T-helper 2 cell treated with Interferon-gamma antibody and Interleukin-4, amounts not matched to agents 5 μg/mL and 100 μg/mL, for 36 hours (primary cell): Measurements from ENCODE around the gene FAM90A26.
"Not testable (repeated sequence)": the region's sequence is repeated elsewhere in the genome, so short reads cannot be mapped to it uniquely, and the experiment has no call there.

Source experiments
- DNase-seq: peaks from one replicate; pipeline ENCODE4 v3.0.0; 2021; ENCODE audit warnings: low spot score
- H3K27ac Mint-ChIP-seq: one replicate; pipeline ENCODE4 v1.8.0; 2021; ENCODE audit warnings: mild to moderate bottlenecking, mixed read lengths
- H3K27me3 Mint-ChIP-seq: one replicate; pipeline ENCODE4 v1.8.0; 2021; ENCODE audit warnings: low read depth, mixed read lengths
- H3K36me3 Mint-ChIP-seq: one replicate; pipeline ENCODE4 v1.8.0; 2021; ENCODE audit warnings: low read depth, mixed read lengths
- H3K4me1 Mint-ChIP-seq: one replicate; pipeline ENCODE4 v1.8.0; 2021; ENCODE audit warnings: low read depth, mixed read lengths
- H3K4me3 Mint-ChIP-seq: one replicate; pipeline ENCODE4 v1.8.0; 2022; ENCODE audit warnings: mild to moderate bottlenecking, moderate library complexity, mixed read lengths
- H3K9me3 Mint-ChIP-seq: one replicate; pipeline ENCODE4 v1.8.0; 2021; ENCODE audit warnings: mixed read lengths

Gene FAM90A26, protein sequence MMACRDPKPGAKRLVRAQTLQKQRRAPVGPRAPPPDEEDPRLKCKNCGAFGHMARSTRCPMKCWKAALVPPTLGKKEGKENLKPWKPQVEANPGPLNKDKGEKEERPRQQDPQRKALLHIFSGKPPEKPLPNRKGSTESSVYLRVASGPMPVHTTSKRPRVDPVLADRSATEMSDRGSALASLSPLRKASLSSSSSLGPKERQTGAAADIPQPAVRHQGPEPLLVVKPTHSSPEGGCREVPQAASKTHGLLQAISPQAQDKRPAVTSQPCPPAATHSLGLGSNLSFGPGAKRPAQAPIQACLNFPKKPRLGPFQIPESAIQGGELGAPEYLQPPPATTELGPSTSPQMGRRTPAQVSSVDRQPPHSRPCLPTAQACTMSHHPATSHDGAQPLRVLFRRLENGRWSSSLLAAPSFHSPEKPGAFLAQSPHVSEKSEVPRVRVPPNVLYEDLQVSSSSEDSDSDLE

DNA sequence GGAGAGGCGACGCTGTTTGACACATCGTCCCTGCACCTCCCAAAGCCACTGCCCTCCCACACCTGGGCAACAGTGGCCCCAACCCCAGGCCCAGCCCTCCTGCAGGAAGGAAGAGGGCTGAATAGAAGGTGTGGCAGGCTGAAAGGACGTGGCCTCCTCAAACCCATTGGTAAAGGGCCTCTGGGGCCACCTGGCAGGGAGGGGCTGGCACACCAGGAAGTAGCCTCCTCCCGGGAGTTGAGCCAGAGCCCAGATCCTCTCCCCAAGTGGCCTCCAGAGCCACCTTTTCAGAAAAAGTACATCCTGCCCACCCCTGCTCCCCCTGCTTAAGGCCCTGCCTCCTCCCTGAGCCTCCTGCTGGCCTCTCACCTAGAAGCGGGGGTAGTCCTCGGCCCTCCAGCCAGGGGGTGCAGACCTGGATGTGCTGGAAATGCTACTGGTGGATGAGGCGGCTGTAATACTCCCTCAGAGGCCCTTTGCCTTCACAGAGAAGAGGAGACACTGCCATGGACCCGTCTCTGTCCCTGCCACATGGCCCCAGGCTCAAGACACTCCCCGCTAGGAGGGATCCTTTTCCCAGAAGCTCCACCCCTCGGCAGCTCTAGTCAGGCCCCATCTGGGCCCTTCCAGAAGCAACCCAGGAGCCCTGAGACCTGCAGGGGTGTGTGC, at the start of gene FAM90A26:
Gene FAM90A26 (plus strand): TSS at position 619 of the 669 bp plus-strand sequence. CDS start 2,764 bp downstream, outside the sequence.
- not testable (repeated sequence) for H3K27ac Mint-ChIP-seq, H3K4me3 Mint-ChIP-seq, H3K4me1 Mint-ChIP-seq, H3K27me3 Mint-ChIP-seq, H3K36me3 Mint-ChIP-seq, DNase-seq, H3K9me3 Mint-ChIP-seq

DNA sequence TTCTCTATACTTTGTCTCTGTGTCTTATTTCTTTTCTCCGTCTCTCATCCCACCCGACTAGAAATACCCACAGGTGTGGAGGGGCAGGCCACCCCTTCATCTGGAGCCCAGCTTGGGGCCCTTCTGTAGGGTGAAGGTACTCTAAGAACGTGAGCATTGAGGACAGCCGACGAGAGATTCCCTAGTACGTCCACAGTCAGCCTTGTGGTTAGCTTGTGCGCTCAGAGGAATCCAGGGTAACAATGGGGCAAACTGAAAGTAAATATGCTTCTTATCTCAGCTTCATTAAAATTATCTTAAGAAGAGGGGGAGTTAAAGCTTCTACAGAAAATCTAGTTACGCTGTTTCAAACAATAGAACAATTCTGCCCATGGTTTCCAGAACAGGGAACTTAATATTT, 47.5 kb upstream of the FAM90A26 start:
- H3K36me3 Mint-ChIP-seq: not testable (repeated sequence)

DNA sequence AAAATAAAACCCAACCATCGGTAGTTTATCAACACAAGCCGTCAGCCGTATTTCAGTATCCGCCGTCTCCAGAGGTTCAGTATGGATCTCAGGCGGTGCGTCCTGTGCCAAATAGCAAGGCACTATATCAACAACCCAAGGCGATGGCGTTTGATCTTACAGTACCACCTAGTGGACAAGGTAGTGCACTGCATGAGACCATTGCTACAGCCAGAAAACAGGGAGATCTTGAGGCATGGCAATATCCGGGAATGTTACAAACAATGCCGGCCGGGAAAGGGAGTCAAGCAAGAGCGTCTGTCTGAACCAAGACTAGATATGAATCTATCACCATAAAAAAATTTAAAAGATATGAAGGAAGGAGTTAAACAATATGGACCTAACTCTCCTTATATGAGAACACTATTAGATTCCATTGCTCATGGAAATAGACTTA, 46.6 kb upstream of the FAM90A26 start:
- not testable (repeated sequence) for H3K36me3 Mint-ChIP-seq, H3K4me1 Mint-ChIP-seq, H3K9me3 Mint-ChIP-seq, H3K4me3 Mint-ChIP-seq, H3K27ac Mint-ChIP-seq
- peaks cover 11% of the 10 kb centered on the region for H3K27me3 Mint-ChIP-seq
- peak; percentile 5 for DNase-seq

More for the DNA sequence above, 47.5 kb upstream of the FAM90A26 start:
- not testable (repeated sequence) for H3K27ac Mint-ChIP-seq, H3K4me3 Mint-ChIP-seq, DNase-seq, H3K9me3 Mint-ChIP-seq, H3K4me1 Mint-ChIP-seq
- peaks cover 11% of the 10 kb centered on the region for H3K27me3 Mint-ChIP-seq

DNA sequence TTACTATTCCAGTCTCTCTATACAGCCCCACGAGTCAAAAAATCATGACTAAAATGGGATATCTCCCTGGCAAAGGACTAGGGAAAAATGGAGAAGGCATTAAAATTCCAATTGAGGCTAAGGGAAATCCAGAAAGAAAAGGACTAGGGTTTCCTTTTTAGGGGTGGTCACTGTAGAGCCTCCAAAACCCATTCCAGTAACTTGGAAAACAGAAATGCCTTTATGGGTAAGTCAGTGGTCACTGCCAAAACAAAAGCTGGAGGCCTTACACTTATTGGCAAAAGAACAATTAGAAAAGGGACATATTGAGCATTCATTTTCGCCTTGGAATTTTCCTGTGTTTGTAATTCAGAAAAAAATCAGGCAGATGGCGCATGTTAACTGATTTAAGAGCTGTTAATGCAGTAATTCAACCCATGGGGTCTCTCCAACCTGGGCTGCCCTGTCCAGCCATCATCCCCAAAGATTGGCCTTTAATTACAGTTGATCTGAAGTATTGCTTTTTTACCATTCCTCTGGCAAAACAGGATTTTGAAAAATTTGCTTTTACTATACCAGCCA, 44.5 kb upstream of the FAM90A26 start:
- H3K4me3 Mint-ChIP-seq, H3K36me3 Mint-ChIP-seq, H3K9me3 Mint-ChIP-seq, DNase-seq, H3K27ac Mint-ChIP-seq, H3K4me1 Mint-ChIP-seq: not testable (repeated sequence)
- H3K27me3 Mint-ChIP-seq: peaks cover 11% of the 10 kb centered on the region

DNA sequence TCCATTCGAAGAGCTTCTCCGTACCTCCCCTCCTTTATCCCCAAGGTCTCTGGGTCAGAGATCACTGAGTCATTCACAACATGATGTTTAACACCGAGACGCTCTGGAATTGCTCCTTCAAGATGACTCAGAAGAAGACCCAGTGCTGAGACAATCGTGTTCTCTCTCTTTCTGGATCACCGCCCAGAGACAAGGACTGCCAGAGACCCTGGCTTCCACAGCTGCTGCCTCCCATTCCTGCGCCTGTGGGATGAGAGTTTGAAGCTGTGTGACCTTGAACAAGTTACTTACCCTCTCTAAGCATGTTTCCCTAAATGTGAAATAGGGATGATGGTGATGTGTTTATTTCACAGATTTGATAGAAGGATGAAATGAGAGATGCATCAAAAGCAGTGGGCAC, 38.8 kb upstream of the FAM90A26 start:
- not testable (repeated sequence) for H3K36me3 Mint-ChIP-seq, DNase-seq, H3K27ac Mint-ChIP-seq, H3K4me1 Mint-ChIP-seq, H3K27me3 Mint-ChIP-seq, H3K9me3 Mint-ChIP-seq, H3K4me3 Mint-ChIP-seq

DNA sequence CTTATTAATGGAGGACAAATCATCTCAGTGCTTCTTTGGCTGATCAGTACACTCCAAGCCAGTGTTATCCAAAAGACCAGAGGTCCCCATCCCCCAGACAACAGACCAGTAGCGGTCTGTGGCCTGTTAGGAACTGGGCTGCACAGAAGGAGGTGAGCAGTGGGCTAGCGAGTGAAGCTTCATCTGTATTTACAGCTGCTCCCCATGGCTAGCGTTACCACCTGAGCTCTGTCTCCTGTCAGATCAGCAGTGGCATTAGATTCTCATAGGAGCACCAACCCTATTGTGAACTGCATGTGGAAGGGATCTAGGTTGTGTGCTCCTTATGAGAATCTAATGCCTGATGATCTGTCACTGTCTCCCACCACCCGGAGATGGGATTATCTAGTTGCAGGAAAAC, 37.4 kb upstream of the FAM90A26 start:
- not testable (repeated sequence) for DNase-seq, H3K4me3 Mint-ChIP-seq, H3K36me3 Mint-ChIP-seq, H3K27ac Mint-ChIP-seq, H3K27me3 Mint-ChIP-seq, H3K4me1 Mint-ChIP-seq, H3K9me3 Mint-ChIP-seq

DNA sequence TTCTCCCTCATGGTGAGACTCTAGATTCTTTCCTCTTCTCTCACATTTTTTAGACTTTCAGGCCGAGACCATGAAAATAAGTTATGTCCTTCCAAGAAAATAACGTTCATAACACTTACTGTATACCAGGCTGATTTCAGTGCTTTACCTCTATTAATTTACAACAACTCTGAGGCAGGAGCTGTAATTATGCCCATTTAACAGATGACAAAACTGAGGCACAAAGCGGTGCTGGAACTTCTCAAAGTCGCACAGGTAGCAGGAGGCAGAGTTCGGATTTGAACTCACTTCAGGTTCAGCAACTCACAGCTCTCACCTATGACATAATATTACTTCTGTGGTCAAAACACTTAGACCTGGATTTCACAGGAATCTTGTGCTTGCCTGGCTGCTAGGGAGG, 36.2 kb upstream of the FAM90A26 start:
- H3K36me3 Mint-ChIP-seq, H3K27me3 Mint-ChIP-seq, H3K9me3 Mint-ChIP-seq, H3K4me1 Mint-ChIP-seq, DNase-seq, H3K27ac Mint-ChIP-seq, H3K4me3 Mint-ChIP-seq: not testable (repeated sequence)

DNA sequence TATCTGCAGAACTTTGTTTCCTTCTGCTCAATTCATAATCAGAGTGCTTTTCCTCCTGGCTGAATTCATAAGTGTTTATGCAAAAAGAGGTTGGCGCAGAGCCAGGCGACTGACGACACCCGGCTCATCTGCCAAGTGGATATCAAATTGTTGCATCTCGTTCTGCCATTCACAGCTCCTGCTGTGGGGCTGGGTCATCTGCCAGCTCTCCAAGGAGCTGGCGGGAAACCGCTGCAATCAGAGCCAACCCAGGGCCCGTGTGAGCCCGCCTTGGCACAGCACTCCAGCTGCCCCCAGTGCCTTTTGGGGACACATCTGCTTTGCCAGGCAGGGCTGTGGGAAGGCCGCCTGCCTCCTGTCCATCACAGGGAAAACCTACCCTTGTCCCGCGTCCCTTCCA, 35.7 kb upstream of the FAM90A26 start:
- H3K4me1 Mint-ChIP-seq, H3K36me3 Mint-ChIP-seq, H3K4me3 Mint-ChIP-seq, DNase-seq, H3K27ac Mint-ChIP-seq, H3K9me3 Mint-ChIP-seq, H3K27me3 Mint-ChIP-seq: not testable (repeated sequence)

DNA sequence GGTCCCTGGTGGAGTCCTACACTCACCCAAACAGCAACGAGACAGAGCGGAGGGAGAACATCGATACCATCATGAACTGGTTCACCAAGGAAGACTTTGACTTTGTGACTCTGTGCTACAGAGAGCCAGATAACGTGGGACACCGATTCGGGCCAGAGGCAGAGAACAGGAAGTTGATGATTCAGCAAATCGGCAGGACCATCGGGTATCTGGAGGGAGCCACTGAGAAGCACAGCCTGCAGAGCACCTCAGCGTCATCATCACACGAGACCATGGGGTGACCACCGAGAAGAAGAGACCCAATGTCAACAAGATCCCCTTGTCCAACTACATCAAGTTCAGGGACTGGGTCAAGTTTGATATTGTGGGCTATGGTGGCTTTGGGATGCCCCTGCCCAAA, 29.2 kb upstream of the FAM90A26 start:
- H3K9me3 Mint-ChIP-seq, H3K36me3 Mint-ChIP-seq, H3K4me1 Mint-ChIP-seq, H3K27ac Mint-ChIP-seq, H3K4me3 Mint-ChIP-seq, DNase-seq, H3K27me3 Mint-ChIP-seq: not testable (repeated sequence)

DNA sequence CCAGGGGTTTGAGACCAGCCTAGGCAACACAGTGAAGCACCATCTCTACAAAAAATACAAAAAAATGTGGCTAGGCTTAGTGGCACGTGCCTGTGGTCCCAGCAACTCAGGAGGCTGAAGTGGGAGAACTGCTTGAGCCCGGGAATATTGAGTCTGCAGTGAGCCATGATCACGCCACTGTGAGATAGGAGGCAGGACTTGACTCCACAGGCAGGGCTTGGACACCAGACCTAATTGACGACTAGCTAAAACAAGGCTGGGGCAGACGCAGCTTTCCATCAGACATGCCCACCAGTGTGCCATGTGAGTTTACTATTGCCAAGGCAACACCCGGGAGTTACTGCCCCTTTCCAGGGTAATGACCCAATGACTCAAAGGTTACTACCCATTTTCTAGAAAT, 27.4 kb upstream of the FAM90A26 start:
- not testable (repeated sequence) for H3K27ac Mint-ChIP-seq, H3K9me3 Mint-ChIP-seq, H3K4me1 Mint-ChIP-seq, H3K27me3 Mint-ChIP-seq, H3K4me3 Mint-ChIP-seq, H3K36me3 Mint-ChIP-seq, DNase-seq

DNA sequence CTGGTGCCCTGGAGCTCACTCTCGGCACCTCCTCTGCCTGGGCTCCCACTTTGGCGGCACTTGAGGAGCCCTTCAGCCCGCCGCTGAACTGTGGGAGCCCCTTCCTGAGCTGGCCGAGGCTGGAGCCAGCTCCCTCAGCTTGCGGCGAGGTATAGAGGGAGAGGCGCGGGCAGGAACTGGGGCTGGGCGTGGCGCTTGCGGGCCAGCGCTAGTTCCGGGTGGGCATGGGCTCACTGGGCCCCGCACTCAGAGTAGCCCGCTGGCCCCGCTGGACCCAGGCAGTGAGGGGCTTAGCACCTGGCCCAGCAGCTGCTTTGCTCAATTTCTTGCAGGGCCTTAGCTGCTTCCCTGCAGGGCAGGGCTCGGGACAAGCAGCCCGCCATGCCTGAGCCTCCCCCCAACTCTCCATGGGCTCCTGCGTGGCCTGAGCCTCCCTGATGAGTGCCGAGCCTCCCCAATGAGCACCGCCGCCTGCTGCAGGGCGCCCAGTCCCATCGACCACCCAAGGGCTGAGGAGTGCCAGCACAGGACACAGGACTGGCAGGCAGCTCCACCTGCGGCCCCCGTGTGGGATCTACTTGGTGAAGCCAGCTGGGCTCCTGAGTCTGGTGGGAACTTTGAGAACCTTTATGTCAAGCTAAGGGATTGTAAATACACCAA, 26.7 kb upstream of the FAM90A26 start:
- no peaks in the 10 kb centered on the region for H3K27me3 Mint-ChIP-seq
- no peaks in the 10 kb centered on the region for H3K36me3 Mint-ChIP-seq
- no peaks in the 10 kb centered on the region for H3K4me1 Mint-ChIP-seq
- H3K27ac Mint-ChIP-seq: no peak overlapping the region
- H3K4me3 Mint-ChIP-seq: no peak overlapping the region
- no peak for DNase-seq
- no peaks in the 10 kb centered on the region for H3K9me3 Mint-ChIP-seq

DNA sequence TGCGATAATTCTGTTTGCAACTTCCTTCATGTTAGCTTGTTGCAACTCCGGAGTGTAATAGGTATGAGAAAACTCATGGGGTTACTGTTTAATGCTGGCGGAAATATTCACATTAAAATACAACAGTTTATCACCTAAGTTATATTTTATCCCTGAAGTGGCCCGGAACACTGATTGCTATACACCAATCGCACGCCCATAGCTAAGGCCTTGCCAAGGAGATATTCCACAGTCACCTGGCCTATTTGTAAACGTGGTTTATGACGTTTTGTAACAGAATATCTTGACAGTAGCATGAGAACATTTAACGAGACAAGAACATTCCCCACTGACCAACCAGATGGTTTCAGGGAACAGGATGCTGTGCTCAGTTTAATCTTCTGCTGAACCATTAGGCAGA, 23.2 kb upstream of the FAM90A26 start:
- Mint-ChIP-seq H3K4me3 (no peak overlapping the region), H3K27ac (no peak overlapping the region), H3K27me3 (no peaks in the 10 kb centered on the region)

DNA sequence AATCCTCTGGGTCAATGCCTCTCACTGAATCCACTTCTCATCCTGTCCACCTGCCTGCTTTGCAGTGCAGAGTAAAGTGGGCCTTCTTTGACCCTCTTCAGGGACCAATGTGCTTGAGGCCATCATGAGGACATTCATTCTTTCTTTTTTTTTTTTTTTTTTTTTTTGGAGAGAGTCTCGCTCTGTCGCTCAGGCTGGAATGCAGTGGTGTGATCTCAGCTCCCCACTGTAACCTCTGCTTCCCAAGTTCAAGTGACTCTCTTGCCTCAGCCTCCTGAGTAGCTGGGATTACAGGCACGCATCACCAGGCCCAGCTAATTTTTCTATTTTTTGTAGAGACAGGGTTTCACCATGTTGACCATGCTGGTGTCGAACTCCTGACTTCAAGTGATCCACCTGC, 22.8 kb upstream of the FAM90A26 start:
- not testable (repeated sequence) for H3K4me3 Mint-ChIP-seq, H3K9me3 Mint-ChIP-seq, DNase-seq, H3K27ac Mint-ChIP-seq, H3K36me3 Mint-ChIP-seq, H3K4me1 Mint-ChIP-seq, H3K27me3 Mint-ChIP-seq

More for the DNA sequence above, 23.2 kb upstream of the FAM90A26 start:
- DNase-seq: no peak
- no peaks in the 10 kb centered on the region for H3K36me3 Mint-ChIP-seq
- peaks cover 3% of the 10 kb centered on the region for H3K4me1 Mint-ChIP-seq
- no peaks in the 10 kb centered on the region for H3K9me3 Mint-ChIP-seq
